Suprapubic skin (tissue), 4 donors: ENCODE measurements around the gene ANXA2R.

Experiments used
- CTCF ChIP-seq, 2 donors: fragments of 200-600 bp in 1 of 2; fragments of 450-650 bp in 1 of 2; sonication (generic) in 1 of 2; IDR thresholded peaks; one replicate each; pipeline ENCODE4 v1.5.1; 2016 to 2019; ENCODE audit warnings: antibody characterized with exemption in 2 of 2, mild to moderate bottlenecking in 1 of 2, moderate library complexity in 1 of 2
- POLR2A ChIP-seq, 2 donors: fragments of 450-650 bp; IDR thresholded peaks; one replicate each; pipeline ENCODE4 v1.6.1; 2017; ENCODE audit warnings: antibody characterized with exemption in 2 of 2, mild to moderate bottlenecking in 2 of 2, moderate library complexity in 2 of 2
- POLR2AphosphoS5 ChIP-seq, 3 donors: sonication (generic); formaldehyde crosslinking; IDR thresholded peaks; one replicate each; pipeline ENCODE4 v1.6.1; 2017; ENCODE audit warnings: antibody characterized with exemption in 3 of 3

GRCh38 chr5:43045236-43045635 lies 5.1 kb upstream of the ANXA2R start:
- TF ChIP-seq POLR2A (IDR thresholded peaks at IDR 0.05), result no peak
- TF ChIP-seq CTCF (IDR thresholded peaks at IDR 0.05), result no peak
- TF ChIP-seq POLR2AphosphoS5 (IDR thresholded peaks at IDR 0.05), result no peak
